SK-N-MC (cell line): ENCODE measurements around the gene CHMP6.

Source experiments
- EZH2 ChIP-seq: fragments of 200-600 bp; sonication (generic); IDR thresholded peaks from one replicate; pipeline ENCODE4 v1.6.1; 2017; ENCODE audit warnings: antibody characterized with exemption
- FOXP2 ChIP-seq: optimal IDR thresholded peaks from 2 replicates; pipeline ENCODE3; 2011; ENCODE audit warnings: mild to moderate bottlenecking, moderate library complexity; ENCODE audit not compliant: insufficient read depth; ENCODE audit errors: extremely low read length, control extremely low read depth
- POLR2AphosphoS5 ChIP-seq: IDR thresholded peaks from 2 replicates; pipeline ENCODE4 v1.6.1; 2012; ENCODE audit warnings: mild to moderate bottlenecking, low read depth, low read length, borderline replicate concordance

GRCh38 chr17:80959330-80960036 is 32.2 kb upstream of the CHMP6 start:
- no peak for TF ChIP-seq EZH2
- TF ChIP-seq POLR2AphosphoS5: no peak
- TF ChIP-seq FOXP2: no peak
